ENCODE results near the gene HCRT. TPM values are rescaled to one million over a fixed set of nuclear protein-coding genes. Genes with fewer than 3 reads are reported as not detected.

The HCRT gene
- total and polyA plus RNA-seq, 2 of the 4 experiments (the other 2 are of a cell fraction) = not detected

DNA sequence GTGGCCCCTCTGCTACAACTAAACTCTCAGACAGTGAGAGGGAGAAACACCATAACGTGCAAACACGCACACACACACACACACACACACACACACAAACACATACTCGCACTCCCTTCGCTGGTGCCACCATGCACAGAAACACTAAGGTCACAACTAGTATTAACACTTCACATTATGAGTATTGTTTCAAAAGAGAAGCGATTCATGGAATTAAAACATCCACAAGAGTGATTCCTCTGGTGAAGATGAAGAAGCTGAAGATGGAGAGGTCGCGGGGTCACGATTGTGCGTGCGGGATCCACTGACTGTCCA lies 16.2 kb upstream of the HCRT start:
- Histone ChIP-seq H2BK120ac (ENCODE audit: low read depth, low read length) (no peak overlapping the region), H2AK9ac (replicated peaks; ENCODE audit: low read depth, low read length, poor library complexity) (no peak overlapping the region), H3K14ac (replicated peaks; ENCODE audit: low read depth, low read length) (no peak overlapping the region), H3K56ac (ENCODE audit: extremely low read depth, insufficient read depth, low read length) (no peak overlapping the region), H3K4me1 (ENCODE audit: control insufficient read depth, insufficient read depth, low read length) (0 out of 2 replicates have a peak, but pooled peaks cover 1% of the 10 kb centered on the region), H4K20me1 (ENCODE audit: insufficient read depth, low read length) (peaks cover 3% of the 10 kb centered on the region; the same call in 1 of the 2 replicates), H3K27me3 (ENCODE audit: control insufficient read depth, insufficient read depth, low read length) (no peaks in the 10 kb centered on the region), H3K4ac (ENCODE audit: low read depth, low read length) (no peak overlapping the region), H3K27ac (ENCODE audit: insufficient read depth, low read length) (no peak overlapping the region), H4K91ac (ENCODE audit: insufficient read depth, low read depth, low read length) (no peak overlapping the region), H4K5ac (ENCODE audit: low read depth, low read length) (no peak overlapping the region), H4K8ac (ENCODE audit: low read depth in 2 of 2, low read length in 2 of 2) (no peak overlapping the region), H2BK5ac (ENCODE audit: low read depth, low read length, poor library complexity, severe bottlenecking) (no peak overlapping the region), H3K9me1 (ENCODE audit: insufficient read depth, low read length) (peaks cover 5% of the 10 kb centered on the region; the same call in 1 of the 2 replicates), H2BK20ac (ENCODE audit: low read depth, low read length) (no peak overlapping the region), H3K4me2 (ENCODE audit: low read depth, low read length) (no peak overlapping the region), H2AFZ (replicated peaks; ENCODE audit: low read length, poor library complexity) (no peak overlapping the region), H3K79me1 (ENCODE audit: low read depth in 1 of 2, low read length in 2 of 2) (peaks cover 0 to 10% of the 10 kb centered on the region in 2 experiments; a peak in 2 of 4 replicates), H3K4me3 (ENCODE audit: insufficient read depth, low read depth, low read length) (no peak overlapping the region), H3K9me3 (ENCODE audit: control insufficient read depth, insufficient read depth, low read length) (no peaks in the 10 kb centered on the region), H2AK5ac (ENCODE audit: low read depth, low read length) (no peak overlapping the region), H3K23ac (ENCODE audit: low read depth, low read length) (no peak overlapping the region), H3K18ac (ENCODE audit: low read depth, low read length) (no peak overlapping the region), H2BK15ac (ENCODE audit: low read depth, low read length) (no peak overlapping the region), H3K9ac (ENCODE audit: low read depth, low read length) (no peak overlapping the region), H3K36me3 (ENCODE audit: control insufficient read depth, insufficient read depth, low read length) (peaks cover 46% of the 10 kb centered on the region)
- ChIA-PET POLR2A (ENCODE audit: unreplicated experiment) (no interaction called here), CTCF (no interaction called here)
- dilution Hi-C loops (cut with HindIII; ENCODE audit: low sequenced_read_pairs, unreplicated experiment) (no loop called here), in situ Hi-C loops (cut with MboI; ENCODE audit: low sequenced_read_pairs) (no loop called here), intact Hi-C loops (cut with micrococcal nuclease) (no loop called here)
- no peak for TF ChIP-seq POLR2A (IDR thresholded peaks at IDR 0.05; ENCODE audit: low read depth, low read length)
- DNase-seq = no peak
- 94% methylated on average over 5 of the region's 10 CpGs; no CpG with 5 or more reads in 1 of the 2 experiments for WGBS, 2 experiments (ENCODE audit: extremely low coverage in 2 of 2, insufficient read length in 1 of 2)
- no TSS peak for BruUV-seq (replicated peaks)
- ATAC-seq (ENCODE audit: low read depth) = no peak

Measured in IMR-90 (cell line).